ENCODE measurements around the gene CYBC1. TPM values are rescaled to one million over a fixed set of nuclear protein-coding genes. Genes with fewer than 3 reads are reported as not detected.
"Not testable (repeated sequence)": the region's sequence is repeated elsewhere in the genome, so short reads cannot be mapped to it uniquely, and the experiment has no call there.

CYBC1 gene
- total RNA-seq, 1 donor from 2014 or later: 35.5 TPM

DNA sequence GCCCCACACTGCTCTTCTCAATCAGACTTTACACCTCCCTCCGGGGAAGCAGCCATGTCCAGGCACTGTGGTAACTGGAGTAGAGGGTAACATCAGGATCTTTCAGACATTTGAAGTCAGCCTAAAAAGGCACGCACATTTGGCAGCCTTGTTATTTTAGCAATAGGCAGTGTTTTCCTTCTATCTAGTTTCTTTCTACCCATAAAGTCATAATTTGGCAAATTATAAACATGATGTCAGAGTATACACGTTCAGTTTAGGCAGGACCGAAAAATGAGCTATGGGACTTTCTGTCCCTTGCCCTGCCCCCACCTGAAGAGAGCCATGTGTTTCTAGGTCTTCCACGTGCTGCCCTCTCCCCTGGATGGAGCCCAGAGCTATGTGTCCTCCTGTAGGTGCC, 29.1 kb upstream of the CYBC1 start:
- DNase-seq (ENCODE audit: low spot score): no peak
- ATAC-seq: no peak

DNA sequence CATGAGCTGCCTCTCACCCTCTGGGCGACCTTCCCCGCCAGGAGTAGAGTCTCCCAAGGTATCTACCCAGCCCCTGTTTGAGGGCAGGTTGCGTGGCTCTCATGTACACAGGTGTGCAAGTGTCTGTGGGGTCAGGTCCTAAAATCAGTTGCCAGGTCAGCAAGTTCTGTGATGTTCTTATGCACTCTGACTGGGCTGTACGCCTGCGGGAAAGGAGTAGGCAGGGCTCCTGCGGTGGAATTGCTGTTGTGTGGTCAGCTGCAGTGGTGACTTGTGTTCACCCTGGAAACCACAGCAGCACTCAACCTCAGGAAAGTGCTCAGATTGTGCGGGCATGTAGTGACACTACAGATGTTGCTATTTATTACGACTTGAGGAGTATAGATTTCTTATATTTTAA, 27.4 kb upstream of the CYBC1 start:
- ATAC-seq (no peak), DNase-seq (ENCODE audit: low spot score) (no peak)

DNA sequence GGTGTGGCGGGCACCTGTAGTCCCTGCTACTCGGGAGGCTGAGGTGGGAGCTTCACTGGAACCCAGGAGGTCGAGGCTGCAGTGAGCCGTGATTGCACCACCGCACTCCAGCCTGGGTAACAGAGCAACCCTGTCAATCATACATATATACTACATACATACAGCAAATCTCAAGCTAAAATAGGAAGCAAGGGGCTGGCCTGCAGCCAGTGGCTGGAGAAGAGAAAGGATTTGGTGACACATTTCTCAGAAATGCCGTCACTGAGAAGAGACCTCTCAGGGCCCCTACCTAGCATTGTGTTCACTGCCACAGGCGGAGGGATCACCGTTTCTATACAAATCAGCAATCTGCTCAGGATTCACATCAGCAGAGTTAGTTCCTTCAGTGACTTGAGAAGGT, 24.9 kb upstream of the CYBC1 start:
- ATAC-seq: no peak
- DNase-seq (ENCODE audit: low spot score): no peak

DNA sequence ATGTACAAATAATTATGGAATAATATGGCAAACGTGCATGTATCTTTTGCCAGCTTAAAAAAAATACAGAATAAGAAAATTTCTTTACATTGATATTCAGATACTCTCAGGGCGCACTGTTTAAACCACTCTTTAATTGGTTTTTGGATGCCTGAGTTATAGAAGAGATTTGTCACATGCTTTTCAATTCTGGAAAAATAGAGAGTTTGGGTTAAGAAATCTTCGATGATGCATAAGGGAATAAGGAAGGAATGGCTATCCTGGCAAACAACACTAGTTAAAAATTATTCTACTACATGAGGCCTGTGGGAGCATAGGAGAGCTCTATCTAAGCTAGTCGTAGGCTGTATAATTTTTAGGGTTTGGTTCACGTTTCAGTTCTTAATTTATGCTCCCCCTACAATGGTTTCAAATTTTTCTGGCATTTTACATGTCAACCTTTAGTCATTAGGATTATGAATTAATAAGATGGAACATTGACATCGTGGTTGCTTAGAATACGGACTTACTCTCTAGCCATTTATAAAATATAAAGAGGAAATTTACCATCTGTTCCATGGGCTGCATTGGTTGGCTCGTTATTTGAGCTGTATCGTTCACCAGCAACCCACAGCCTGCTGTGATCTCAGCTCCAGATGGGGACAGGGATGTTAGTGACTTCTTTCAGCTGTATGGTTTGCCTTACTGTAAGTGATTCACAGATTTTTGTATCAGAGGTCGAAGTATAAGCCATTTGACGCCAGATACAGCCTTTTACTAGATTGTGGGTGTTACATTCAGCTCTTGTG, 23.9 kb upstream of the CYBC1 start:
- ATAC-seq (no peak), DNase-seq (ENCODE audit: low spot score) (no peak)

DNA sequence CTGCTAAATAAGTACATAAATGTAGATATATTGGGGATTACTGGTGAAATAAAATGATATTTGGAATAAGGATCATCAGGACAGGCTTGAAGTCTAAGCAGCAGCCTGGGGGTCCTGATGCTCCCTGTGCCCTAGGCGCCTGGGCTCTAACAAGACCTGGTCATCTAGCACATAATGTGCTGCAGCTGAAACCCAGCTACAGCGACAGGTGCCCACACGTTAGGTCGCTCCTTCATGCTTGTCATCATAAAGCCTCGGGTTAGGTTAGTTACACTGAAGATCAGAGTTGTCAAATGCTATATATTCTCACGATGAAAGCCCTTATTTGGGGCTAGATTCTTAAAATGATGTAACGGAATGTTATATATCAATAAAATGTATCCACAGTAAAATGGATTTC, 19.5 kb upstream of the CYBC1 start:
- ATAC-seq (no peak), DNase-seq (ENCODE audit: low spot score) (no peak)

DNA sequence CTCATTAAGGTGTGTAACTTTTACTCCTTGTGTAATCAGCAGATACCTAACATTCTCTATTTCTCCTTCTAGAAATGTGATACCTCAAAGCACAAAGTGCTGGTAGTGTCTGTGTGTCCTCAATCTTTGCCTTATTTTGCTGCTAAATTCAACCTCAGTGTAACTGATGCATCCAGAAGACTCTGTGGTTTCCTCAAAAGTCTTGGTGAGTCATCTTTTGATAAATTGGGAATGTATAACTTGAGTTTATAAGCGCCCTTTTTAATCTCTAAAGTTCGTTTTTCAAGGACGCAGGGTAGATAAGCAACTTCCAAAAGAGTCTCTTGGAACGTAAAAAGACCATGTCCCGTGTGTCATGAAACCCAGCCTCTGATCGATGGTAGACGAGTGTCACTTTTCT, 18.1 kb upstream of the CYBC1 start:
- DNase-seq (ENCODE audit: low spot score): no peak

DNA sequence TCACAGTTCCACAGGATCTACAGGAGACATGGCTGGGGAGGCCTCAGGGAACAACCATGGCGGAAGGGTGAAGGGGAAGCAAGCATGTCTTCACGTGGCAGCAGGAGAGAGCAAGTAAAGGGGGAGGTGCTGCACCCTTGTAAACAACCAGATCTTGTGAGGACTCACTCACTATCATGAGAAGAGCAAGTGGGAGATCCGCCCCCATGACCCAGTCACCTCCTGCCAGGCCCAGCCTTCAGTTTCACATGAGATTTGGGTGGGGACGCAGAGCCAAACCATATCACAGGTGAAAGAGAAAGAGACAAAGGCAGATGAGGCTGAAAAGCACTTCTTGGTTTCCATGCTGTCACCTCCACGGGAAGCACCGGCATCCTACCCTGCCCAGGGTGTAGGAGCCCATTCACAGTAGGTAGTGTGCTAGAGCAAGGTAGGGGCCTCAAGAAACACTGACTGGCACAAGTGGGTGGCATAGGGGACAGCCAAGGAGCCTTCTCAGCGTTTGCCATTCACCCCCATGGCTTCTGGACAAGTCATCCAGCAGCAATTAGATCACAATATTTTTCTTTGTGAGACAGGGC, 14.6 kb upstream of the CYBC1 start:
- ATAC-seq: no peak
- DNase-seq (ENCODE audit: low spot score): no peak

More for the DNA sequence above, 18.1 kb upstream of the CYBC1 start:
- ATAC-seq: no peak

DNA sequence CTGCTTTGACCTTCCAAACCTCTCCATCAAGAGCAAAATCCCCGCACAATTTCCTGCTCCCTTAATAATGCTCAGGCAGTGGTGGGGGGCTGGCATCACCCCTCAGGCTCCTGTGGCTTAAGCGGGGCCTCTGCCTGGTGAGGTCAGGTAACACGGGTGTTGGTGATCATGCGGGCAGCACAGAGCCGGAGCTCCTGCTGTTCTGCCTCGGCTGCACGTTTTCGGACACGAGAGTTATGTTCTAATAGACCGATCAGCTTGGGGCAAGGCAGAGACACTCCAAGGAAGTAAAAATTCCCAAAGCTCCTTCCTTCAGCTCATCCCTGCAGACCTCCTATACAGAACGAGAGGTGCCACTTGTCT, 14.0 kb upstream of the CYBC1 start:
- DNase-seq (ENCODE audit: low spot score) (no peak), ATAC-seq (no peak)

DNA sequence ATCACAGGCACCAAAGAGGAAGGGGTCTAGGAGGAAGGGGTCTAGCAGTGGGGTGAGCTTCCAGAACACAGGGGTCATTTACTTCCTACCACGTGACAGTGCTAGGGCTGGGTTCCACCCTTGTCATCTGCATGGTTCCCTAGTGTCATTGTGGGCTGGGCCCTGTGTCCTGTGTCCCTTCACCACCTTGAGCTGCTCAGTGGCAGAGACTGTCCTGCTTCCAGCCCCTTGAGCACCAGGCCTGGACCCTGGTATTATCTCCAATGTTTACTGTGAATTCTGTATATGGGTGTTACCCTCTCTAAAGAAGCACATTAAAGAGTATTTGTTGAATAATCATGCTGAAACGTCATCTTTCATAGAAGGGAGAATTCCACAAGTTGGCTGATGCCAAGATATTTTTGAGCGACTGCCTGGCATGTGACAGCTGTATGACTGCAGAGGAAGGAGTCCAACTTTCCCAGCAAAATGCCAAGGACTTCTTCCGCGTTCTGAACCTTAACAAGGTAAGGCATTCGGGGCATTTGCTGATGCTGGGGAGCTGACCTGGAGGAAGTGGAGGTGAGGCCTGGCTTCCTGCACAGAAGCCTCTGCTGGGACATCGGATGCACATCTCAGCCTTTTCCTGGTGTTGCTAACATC, 13.5 kb upstream of the CYBC1 start:
- DNase-seq (ENCODE audit: low spot score) (no peak), ATAC-seq (no peak)

DNA sequence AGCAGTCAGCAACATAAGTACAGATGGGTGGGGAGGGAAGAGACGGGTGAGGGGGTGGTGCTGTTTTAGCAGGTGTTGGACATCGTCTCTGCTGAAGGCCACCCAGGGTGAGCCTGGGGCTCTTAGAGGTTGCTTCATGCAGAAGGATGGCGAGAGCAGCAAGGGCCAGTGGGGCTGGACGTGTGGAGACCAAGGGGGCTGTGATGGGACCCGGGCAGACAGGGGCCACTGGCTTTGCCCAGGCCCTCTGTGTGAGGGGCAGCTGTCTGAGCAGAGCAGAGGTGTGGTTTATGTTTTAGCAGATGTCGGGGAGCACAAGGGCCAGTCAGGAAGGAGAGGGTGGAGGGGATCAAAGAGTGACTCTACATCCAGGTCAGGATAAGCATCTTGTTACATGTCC, 12.8 kb upstream of the CYBC1 start:
- ATAC-seq: no peak
- no peak for DNase-seq (ENCODE audit: low spot score)

DNA sequence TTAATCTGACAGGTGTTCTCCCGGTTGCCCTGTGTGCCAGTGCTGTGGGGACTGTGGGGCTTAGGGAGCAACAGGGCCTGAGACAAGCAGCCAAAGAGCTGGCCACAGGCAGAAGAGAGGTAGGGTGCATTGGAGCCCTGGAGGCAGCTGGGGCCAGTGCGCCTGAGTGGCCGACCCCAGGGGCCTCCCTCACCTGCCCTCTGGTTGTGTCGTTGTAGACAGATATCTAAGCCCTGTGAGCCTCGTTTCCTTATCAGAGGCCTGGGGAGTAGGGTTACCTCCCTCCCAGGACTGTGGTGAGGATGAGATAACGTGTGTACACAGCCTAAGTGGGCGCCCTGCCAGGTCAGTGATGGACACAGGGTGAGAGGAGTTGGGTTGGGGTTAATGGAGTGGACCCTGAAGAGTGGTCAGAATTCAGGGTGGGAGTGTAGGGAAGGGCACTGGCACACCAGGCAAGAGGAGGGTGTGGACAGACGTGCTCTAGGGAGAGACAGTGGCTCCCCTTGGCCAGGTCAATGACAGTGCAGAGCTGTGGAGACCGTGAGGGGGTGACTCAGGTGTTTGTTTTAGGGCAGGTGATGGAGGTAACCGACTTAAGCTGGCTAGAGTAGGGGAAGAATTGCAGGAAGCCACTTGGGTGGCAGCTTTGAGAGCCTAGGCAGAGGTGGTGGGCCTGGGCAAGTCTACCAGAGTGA, 11.4 kb upstream of the CYBC1 start:
- no peak for DNase-seq (ENCODE audit: low spot score)

DNA sequence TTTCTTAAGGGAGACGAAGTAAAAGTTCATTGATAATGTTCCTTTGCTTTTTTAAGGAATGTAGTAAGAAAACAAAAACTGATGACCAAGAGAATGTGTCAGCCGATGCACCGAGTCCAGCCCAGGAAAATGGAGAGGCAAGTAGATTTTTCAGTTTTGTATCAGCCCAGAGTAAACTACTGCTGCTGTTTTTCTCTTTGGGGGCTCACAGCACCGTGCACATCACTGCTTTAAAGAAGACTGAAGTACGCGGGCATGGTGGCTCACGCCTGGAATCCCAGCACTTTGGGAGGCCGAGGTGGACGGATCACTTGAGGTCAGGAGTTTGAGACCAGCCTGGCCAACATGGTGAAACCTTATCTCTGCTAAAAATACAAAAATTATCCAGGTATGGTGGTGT, 9.4 kb upstream of the CYBC1 start:
- DNase-seq (ENCODE audit: low spot score); ATAC-seq: not testable (repeated sequence)

More for the DNA sequence above, 11.4 kb upstream of the CYBC1 start:
- ATAC-seq: no peak

DNA sequence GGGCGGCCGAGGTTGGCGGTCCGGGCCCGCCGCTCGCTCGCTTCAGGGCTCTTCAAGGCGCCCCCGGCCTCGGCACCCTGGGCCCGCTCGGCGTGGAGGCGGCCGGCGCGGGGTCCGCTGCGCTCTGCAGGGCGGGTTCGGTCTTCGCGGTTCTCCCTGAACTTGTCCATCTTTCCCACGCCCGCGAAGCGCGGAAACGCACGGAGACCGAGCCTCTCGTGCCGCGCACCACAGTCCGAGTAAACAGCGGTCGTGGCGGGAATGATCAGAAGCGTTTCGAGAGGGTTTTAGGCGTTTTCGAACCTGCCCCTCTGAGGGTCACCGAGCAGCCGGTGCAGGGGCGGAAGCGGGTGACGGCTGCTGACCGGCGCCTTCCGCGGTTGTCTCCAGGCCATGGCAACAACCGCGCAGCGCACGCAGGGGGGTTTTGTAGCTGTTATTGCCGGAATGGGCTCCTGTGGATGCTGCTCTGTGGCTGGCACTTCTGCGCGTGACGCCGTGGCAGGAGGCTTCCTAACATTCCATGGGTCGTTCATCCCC, 8.4 kb upstream of the CYBC1 start:
- ATAC-seq (peak; percentile 4), DNase-seq (ENCODE audit: low spot score) (no peak)

DNA sequence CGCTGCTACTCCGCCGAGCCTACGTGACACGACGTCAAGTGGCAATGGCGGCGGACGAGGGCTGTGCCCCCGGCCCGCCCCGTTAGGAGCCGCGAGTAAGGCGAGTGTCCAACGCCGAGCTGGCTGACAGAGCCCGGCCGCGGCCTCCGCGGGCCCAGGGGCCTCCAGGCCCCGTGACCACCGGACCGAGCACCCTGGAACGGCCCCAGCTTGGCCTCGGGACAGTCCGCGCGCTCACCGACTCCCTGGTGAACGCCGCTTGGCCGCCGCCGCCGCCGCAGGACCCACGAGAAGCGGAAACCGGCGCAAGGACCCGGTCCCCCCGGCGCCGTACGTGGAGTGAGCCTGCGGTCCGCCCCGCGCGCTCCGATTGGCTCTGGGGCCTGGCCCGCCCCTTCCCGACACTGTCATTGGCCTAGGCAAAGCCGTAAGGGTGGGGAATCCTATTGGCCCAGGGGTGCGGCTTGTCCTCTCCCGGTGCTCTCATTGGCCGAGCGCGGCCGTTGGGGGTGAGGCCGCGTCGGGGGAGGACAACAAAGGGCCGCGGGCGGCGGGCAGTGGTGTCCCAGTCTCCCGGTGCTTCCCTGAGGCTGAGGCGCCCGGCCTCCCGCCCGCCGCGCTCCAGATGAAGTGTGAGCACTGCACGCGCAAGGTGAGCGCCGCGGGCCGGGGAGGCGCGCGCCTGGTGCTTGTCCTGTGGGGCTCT, 7.8 kb upstream of the CYBC1 start, which contains the start of gene NARF:
Gene NARF, plus strand, starts transcription at position 563 of the 706 bp plus-strand sequence. Its CDS starts 63 bp downstream, at position 626.
- ATAC-seq: peak; percentile 93
- DNase-seq (ENCODE audit: low spot score): peak; percentile 97

DNA sequence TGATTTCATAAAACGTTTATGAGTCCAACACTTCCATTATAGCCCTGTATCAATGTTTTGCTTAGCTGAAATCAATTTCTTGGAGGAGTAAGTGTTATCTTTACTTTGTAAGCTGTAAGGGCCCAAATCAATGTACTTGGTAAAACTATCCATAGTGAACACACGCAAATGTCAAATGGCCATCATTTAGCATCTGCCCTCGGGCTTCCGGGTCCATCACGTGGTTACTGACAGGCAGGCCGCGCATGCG, 7.3 kb upstream of the CYBC1 start:
- DNase-seq (ENCODE audit: low spot score) (no peak), ATAC-seq (no peak)

DNA sequence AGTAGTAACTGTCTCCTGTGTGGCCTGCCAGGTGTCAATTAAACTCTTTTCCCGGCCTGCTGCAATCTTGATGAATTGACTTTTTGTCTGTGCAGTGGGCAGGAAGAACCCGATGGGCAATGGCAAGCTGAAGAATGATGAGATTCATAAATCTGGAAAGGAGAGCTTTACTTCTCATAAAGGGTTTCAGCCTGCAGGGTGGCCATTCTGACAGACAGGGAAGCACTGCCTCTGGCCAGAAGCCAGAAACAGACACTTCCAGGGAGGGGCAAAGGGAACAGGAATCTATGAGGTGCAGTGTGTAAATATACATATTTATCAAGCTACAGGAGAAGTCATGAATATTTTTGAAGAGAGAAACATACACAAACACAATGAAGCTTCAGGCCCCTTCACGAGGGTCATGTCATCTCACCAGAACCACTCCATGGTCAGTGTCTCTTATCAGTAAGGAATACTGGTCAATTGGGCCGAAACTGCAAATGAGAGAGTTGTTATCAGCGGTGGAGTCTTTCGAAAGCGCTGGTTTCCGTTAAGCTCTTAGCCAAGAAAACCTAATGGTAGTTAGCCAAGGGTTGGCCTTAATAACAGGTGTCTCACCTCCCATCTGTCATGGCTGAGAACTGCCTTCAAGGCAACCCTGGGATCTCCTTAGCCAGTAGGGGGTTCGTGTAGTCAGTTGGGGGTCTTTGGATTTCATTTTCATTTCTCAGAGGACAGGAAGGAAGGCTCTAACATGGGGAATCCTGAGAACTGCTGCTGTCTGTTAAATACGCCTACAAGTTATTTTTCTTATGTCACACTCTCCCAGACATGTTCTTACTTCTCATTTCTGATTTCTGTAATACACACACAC, 6.7 kb upstream of the CYBC1 start:
- ATAC-seq (peak; percentile 5), DNase-seq (ENCODE audit: low spot score) (no peak)

DNA sequence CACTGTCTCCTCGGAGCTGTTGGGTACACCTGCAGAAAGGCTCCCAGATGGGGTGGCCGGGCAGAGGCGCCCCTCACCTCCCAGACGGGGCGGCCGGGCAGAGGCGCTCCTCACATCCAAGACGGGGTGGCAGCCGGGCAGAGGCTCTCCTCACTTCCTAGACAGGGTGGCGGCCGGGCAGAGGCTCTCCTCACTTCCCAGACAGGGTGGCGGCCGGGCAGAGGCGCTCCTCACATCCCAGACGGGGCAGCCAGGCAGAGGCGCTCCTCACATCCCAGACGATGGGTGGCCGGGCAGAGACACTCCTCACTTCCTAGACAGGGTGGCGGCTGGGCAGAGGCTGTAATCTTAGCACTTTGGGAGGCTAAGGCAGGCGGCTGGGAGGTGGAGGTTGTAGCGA, 3.2 kb upstream of the CYBC1 start:
- not testable (repeated sequence) for ATAC-seq; DNase-seq (ENCODE audit: low spot score)

DNA sequence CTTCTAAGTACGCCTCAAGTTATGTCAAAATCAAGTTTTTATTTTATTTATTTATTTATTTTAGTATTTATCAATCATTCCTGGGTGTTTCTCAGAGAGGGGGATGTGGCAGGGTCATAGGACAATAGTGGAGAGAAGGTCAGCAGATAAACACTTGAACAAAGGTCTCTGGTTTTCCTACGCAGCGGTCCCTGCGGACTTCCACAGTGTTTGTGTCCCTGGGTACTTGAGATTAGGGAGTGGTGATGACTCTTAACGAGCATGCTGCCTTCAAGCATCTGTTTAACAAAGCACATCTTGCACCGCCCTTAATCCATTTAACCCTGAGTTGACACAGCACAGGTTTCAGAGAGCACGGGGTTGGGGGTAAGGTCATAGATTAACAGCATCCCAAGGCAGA, 2.6 kb upstream of the CYBC1 start:
- not testable (repeated sequence) for ATAC-seq; DNase-seq (ENCODE audit: low spot score)

DNA sequence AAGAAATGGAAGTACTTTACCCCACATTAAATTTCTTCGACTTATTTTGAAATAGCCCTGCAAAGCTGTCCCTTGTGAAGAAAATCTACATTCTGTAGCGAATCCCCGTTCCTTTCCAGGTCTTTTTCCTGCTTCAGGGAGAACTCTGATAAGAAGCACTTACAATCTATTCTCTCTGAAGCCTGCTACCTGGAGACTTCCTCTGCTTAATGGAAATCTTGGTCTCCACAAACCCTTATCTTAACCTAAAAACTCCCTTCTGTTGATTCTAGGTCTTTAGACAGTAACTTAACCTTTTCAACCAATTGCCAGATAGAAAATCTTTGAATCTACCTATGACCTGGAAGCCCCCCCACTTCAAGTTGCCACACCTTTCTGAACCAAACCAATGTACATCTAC, 1.6 kb upstream of the CYBC1 start:
- DNase-seq (ENCODE audit: low spot score) (no peak), ATAC-seq (no peak)

DNA sequence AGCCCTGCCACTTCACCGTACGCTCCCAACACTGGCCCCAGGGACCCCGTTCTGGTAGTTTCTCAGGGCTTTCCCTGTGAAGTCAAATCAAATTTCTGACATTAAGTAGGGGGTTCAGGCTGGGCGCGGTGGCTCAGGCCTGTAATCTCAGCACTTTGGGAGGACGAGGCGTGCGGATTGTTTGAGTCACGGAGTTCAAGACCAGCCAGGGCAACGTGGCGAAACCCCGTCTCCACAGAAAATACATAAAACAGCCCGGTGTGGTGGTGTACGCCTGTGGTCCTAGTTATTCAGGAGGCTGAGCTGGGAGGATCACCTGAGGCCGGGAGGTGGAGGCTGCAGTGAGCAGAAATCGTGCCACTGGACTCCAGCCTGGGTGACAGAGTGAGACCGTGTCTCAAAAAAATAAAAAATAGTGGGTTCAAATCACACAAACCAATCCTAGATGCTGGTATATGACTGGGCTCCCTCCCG, 632 bp downstream of the CYBC1 start:
- DNase-seq (ENCODE audit: low spot score) (no peak), ATAC-seq (no peak)
